GM12865 (cell line): Measurements from ENCODE around the gene DIS3L2.
"Not testable (repeated sequence)": the region's sequence is repeated elsewhere in the genome, so short reads cannot be mapped to it uniquely, and the experiment has no call there.

Source experiments
- DNase-seq: peaks from one replicate; pipeline ENCODE4 v3.0.0; 2010; ENCODE audit warnings: low read depth
- H3K4me3 ChIP-seq: 2 replicates; pipeline ENCODE4 v1.5.1; 2011; ENCODE audit warnings: mild to moderate bottlenecking, low read depth, low read length, control low read depth
- TF ChIP-seq, protein P1 (sequence below): IDR thresholded peaks from 2 replicates; pipeline ENCODE4 v1.5.1; 2011; ENCODE audit warnings: low read length, control low read depth, low read depth, inconsistent platforms; ENCODE audit not compliant: insufficient read depth; ENCODE audit errors: missing control alignments

The DIS3L2 gene

DNA sequence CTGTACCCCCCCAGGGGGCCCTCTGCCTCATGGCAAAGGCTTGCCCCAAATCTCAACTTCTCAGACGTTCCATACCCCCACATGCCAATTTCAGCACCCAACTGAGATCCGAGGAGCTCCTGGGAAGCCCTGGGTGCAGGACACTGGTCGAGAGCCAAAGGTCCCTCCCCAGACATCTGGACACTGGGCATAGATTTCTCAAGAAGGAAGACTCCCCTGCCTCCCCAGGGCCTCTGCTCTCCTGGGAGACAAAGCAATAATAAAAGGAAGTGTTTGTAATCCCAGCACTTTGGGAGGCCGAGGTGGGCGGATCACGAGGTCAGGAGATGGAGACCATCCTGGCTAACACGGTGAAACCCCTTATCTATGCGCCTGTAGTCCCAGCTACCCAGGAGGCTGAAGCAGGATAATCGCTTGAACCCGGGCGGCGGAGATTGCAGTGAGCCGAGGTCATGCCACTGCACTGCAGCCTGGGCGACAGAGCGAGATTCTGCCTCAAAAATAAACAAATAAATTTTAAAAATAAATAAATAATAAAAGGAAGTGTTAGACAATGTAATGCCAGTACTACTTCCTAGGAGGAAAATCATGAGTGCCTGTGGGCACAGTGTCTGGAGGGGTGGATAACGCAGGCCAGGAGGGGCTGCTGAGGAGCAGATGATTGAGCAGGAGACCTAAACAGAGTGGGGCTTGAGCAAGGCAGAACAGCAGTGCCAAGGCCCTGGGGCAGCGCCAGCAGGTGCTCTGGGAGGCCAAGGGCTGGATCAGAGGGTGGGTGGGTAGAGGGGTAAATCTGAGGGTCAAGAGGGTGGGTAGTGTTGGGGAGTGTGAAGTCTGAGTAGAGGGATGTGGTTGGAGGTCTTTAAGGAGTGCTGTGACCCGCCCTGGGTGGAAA is 421.1 kb downstream of the DIS3L2 start:
- TF ChIP-seq, protein P1, sequence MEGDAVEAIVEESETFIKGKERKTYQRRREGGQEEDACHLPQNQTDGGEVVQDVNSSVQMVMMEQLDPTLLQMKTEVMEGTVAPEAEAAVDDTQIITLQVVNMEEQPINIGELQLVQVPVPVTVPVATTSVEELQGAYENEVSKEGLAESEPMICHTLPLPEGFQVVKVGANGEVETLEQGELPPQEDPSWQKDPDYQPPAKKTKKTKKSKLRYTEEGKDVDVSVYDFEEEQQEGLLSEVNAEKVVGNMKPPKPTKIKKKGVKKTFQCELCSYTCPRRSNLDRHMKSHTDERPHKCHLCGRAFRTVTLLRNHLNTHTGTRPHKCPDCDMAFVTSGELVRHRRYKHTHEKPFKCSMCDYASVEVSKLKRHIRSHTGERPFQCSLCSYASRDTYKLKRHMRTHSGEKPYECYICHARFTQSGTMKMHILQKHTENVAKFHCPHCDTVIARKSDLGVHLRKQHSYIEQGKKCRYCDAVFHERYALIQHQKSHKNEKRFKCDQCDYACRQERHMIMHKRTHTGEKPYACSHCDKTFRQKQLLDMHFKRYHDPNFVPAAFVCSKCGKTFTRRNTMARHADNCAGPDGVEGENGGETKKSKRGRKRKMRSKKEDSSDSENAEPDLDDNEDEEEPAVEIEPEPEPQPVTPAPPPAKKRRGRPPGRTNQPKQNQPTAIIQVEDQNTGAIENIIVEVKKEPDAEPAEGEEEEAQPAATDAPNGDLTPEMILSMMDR = no peak
- no peak overlapping the region for H3K4me3 ChIP-seq
- DNase-seq = no peak

DNA sequence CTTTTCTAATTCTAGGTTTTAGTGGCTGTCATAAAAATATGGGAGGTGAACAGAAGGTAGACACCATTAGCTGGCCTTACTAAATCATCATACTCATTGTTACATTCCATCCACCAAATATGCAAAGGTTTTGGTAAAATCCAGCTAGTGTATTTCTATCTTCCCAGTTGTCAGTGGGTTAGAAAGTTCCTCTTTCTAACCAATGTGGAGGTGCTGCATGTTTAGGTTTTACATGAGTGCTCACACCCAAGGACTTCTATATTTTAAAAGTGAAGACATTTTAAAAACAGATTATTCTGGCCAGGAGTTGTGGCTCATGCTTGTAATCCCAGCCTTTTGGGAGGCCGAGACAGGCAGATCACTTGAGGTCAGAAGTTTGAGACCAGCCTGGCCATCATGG is 423.0 kb downstream of the DIS3L2 start:
- no peak overlapping the region for H3K4me3 ChIP-seq
- TF ChIP-seq, protein P1 = no peak
- DNase-seq = no peak

DNA sequence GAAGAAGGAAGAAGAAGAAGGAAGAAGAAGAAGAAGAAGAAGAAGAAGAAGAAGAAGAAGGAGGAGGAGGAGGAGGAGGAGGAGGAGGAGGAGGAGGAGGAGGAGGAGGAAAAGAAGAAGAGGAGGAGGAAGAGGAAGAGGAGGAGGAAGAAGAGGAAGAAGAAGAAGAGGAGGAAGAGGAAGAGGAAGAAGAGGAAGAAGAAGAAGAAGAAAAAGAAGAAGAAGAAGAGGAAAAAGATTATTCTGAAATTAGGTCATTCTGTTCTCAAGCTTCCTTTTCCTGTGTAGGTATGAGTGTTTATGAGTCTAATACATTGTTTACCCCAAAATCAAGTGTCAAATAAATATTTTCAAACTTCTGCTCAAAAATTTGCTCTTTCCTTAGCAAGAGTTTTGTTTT is 423.5 kb downstream of the DIS3L2 start:
- DNase-seq = not testable (repeated sequence)

DNA sequence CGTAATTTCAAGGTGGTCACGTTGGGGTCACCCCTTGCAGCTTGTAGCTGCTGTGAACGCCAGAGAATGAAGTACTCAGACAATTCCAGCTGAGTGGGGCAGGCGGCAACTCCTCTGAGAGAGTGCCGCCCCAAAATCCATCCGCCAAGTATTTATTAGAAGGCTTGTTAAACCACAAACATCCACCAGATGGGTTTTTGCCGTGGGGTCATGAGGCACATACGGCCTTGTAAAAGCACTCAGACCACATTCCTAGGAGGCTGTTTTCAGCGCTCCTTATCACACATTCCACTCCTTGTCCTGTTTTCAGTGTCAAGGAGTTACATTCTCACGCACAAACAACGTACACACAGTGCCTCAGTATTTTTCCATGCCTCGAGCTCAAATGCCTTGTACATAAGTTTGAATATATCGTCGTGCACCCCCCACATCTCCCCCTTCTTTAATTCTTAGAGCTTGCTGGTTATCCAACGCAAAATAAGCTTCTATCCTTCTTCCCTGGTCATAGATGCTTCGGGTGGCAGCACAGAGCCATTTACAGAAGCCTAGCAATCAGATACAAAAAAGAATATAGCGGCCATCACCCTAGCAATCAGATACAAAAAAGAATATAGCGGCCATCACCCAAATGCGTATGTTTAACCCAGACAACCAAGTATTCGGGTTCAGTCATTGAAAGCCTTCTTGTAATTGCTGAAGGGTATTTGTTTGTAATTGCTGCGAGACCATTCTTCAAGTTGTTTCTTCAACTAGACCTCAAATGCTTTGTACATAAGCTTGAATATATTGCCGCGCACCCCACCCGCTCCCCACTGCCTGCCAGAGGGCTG is 424.4 kb downstream of the DIS3L2 start:
- TF ChIP-seq, protein P1 = no peak
- DNase-seq = no peak
- H3K4me3 ChIP-seq = no peak overlapping the region

More for the DNA sequence above, 423.5 kb downstream of the DIS3L2 start:
- H3K4me3 ChIP-seq = not testable (repeated sequence)

DNA sequence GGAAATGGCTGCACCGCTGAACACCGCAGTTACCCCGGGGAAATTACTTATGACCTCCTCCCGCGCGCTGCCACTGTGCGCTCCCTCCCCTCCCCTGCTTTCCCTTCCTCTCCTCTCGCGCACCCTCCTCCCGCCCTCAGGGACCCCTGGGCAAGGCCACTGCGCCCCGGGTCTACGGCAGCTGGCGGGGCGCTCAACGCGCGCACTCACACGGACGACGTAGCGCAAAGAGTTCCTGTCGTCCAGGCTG is 424.9 kb downstream of the DIS3L2 start:
- H3K4me3 ChIP-seq = no peak overlapping the region
- TF ChIP-seq, protein P1 = no peak
- no peak for DNase-seq
